Suppressor macrophage treated with lipopolysaccharide for 4 hours (primary cell): Measurements from ENCODE around the gene ATP2B3.

ENCODE experiments used
- DNase-seq: peaks from one replicate; pipeline ENCODE4 v3.0.0-alpha.2; 2020

Gene ATP2B3

DNA sequence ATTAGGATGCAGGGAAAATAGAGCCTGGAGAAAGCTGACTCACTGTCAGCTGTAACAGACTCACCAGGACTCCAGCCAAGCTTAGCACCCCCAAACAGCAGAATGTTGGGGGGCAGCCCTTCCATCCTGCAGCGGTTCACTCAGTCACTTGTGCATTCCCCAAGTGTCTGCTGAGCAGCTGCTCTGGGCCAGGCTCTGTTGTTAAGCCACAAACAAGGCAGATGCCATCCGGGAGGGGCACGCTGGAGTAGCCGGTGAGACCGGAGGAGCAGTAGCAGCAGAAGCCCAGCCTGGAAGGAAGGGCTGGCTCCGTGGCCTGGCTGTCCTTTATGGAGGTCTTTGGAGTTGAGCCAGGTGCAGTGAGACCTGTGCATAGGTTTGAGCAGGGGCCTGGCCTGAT is 59.5 kb downstream of the ATP2B3 start:
- no peak for DNase-seq

DNA sequence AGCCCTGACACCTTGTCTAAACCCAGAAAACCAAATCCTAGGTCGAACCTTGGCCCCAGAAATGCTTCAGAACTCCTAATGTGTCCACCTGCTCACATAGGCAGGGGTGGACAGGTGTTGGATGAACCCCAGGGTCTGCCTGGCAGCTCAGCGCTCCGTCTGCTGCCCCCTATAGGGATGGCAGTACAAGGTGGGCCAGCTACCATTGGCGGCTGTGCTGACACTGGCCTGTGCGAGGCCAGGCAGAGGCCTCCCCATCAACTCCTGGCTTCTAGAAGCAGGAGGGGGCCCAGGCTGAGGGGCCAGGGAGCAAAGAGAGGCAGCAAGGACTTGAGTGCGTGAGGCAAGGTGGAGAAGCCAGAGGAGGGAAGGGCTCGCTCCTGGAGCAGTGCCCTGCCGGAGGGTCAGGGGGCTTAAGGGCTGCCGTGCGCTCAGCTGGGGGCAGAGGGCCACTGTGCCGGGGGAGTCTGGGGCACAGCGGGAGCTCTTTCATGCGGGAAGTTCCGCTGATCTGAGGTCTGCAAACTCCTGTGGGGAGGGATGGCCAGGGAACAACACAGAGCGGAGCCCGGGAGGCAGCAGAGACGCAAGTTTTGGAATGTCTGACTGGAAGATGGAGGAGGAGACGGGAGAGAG is 60.9 kb downstream of the ATP2B3 start:
- DNase-seq, result no peak

DNA sequence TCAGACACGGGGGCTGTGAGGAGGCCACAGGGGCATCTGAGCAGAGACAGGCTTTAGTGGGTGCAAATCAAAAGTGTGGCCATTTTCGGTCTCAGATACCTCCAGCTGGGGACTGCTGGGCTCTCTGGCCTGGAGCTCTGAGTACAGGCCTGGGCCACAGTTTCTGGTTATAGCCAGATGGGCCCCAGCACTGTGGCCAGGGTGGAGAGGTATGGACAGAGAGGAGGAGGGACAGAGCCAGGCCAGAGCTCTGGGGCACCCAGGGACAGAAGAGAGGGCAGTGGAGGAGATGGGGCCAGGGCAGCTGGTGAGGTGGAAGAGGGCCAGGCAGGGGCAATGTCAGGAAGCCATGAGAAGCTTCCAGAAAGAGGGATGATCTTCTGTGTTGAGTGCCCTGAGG is 61.4 kb downstream of the ATP2B3 start:
- no peak for DNase-seq

DNA sequence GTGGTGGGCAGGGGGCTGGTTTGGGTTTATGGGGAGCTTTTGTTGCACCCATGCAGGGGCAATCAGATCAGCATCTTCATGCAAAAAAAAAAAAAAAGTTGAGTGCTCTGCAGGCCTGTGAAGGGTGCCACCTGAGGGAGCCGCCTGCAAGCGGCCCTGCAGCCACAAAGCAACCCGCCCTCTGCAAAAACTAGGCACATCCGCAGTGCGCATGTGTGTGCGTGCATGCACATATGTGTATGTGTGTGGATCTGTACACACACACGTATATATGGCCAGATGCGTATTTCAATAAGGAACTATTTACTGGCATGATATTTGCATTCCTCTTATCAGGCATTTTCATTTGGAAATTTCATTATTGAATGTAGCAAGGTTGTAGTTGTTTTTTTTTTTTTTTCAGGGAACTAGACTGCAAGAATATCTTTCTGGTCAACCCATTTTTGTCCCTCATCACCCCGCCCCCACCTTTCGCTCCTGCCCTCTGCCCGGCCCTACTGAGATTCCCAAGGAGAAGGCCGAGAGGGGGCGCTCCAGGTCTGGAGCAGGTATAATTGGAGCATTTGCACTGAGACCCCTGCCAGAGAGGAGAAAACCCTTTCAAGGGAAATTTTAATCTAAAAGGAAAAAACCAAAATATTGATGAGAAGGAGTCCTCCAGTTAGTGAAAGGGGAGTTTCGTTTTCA is 63.4 kb downstream of the ATP2B3 start:
- no peak for DNase-seq

DNA sequence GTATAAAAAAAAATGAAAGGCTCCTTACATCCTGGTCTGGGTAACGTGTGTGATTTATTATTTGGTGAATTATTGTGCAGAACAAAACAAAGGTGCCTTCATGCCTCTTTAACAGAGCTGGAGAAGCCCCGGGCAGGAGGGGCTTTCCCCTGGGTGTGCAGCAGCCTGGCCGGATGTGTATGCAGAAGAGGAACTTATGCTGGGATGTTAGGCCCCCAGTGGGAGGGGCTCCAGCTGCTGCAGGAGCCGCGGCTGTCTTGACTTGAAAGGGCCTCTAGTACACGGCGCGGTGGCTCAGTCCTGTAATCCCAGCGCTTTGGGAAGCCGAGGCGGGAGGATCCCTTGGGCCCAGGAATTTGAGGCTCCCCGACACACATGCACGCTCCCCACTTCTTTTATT is 65.5 kb downstream of the ATP2B3 start:
- DNase-seq, result peak; percentile 63

DNA sequence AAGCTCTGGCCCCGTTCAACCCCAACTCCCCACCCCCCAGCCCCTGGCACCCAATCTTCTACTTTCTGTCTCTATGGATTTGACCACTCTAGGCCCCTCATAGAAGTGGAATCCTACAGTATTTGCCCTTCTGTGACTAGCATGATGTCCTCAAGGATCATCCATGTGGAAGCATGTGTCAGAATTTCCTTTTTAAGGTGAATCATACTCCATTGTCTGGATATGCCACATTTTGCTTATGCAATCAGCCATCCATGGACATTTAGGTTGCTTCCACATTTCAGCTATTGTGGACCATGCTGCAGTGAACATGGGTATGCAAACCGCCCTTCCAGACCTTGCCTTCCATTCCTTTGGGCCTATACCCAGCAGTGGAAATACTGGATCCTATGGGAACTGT is 66.0 kb downstream of the ATP2B3 start:
- peak; percentile 9 for DNase-seq

DNA sequence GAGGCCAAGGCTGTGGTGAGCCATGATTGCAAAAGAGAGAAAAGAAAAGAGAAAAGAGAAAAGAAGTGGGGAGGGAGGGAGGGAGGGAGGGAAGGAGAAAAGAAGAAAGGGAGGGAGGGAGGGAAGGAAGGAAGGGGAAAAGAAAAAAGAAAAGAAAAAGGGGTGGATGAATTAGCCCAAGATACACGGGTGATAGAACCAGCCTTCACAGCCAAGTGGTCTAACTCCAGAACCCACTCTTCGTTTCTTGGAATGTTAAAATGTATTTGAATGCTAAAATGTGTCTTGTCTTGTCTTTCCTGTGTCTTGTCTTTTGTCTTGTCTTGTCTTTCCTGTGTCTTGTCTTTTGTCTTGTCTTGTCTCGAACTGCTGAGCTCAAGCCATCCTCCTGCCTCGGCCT is 68.4 kb downstream of the ATP2B3 start:
- no peak for DNase-seq

DNA sequence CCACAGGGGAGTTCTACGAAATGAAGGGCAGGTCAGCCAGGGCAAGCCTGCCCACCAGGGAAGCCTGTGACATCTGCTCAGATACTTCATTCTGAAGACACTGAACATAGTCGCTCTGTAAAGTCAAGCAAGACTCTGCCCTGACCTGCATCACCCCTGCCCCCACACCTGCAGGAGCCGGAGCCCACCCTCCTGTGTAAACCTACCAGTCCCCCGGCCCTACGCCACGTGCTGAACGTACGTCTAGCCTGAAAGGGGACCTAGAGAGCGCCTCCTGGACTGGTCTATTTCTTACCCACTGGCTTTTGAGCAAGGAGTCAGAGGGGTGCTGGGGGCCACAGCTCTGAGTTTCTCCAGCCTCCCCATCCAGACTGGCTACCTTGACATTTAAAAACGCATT is 69.9 kb downstream of the ATP2B3 start:
- DNase-seq, result no peak

DNA sequence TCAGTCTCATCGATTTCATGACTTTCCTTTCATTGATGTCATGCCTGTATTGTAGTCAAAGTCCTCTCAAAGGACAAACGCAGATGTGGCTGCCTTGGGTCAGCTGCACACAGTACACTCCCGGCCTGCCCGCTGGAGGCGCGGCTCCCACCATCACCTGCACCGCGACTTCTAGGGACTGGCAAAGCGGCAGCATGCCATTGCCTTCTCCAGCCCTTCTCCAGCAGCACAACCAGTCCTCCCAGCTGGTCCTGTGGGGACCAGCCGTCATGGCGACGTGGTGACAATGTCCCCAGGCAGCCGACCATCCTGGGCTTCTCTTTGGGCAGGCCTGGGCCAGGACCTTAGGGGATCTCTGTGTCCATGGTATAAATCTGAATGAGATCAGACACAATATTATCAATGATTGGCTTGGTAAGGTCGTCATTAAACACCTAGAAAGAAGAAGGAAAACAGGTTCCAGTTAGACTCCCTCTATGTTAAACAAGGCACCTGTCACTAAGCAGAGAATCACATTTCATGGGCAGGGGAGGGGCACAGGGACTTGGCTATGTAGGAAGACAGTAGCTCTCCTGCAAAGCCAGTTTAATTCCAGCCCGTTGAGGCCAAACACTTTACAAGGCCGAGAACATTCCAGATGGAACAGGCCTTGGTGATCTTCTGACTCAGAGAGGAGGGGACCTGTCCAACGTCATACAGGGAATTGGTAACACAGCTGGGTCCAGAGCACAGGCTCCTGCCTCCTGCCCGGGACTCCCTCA is 70.8 kb downstream of the ATP2B3 start:
- DNase-seq, result no peak

DNA sequence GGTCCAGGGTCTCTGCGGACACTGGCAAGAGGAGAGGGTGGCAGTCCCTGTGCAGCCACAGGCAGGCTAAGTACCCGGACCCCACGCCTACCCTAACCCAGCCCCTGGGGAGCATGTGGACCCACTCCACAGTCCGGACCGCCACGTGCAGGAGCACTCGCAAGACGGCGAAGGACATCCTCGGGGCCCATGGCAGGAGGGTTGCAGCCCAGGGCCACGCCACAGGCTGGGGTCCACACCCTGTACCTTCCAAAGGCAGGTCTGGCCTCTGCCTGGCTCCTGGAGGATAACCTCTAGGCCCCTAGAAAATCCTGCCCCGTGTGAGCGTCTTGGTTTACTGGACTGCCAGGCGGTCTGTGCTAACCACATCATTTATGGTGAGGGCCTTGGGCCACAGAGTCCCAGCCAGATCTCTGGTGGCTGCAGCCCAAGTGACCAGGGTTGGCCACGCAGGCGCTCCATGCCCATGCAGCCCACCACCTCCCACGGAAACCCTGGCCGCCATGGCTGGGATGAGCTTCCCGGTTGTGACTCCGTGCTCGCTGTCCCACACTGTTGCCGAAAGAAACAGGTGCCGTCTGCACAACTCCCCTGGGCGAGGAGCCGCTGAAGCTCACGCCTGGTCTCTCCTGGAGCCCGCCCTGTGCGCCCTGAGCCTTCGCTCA is 71.5 kb downstream of the ATP2B3 start:
- DNase-seq, result no peak

DNA sequence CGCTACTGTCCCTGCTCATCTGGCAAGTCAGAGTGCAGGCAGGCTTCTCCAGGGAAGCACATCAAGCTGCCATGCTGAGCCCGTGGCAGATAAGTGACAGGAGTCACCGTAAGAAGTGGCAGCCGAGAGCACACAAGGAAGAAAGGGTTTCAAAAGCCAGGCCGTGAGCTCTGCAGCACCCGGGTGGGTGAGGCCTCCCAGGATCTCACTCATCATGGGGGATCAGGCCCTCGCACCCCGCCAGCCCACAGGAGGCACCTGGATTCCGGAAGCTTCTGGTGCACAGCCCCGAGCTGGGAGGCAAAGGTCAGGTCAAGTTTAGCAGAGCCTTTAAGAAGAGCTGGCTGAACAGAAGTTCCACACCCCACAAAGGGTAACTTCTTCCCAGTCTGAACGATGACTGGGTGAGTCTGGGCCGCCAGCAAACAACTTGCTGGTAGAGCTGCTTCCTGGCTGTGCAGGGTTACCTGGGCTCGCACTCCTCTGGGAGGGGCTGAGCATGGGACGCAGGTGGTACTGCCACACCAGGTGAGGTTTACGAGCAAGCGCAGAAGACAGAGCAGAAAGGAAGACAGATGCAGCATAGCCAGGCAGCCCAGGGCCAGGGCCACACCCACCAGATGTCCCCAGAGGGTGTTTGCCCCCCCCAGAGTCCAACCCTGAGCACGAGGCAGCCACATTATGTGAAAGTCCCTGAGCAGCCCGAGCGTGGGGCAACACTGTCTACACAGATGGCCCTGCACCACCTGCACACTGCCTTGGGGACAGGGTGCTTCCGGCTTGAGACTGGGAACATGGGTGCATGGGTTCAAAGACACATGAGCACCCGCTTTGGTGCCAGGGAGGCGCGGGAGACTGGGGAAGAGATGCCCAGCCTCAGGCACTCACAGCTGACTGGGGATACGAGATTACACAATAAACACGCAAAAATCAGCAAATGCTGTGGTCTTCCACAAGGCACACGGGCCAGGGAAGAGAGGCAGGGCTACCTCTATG is 73.8 kb downstream of the ATP2B3 start:
- no peak for DNase-seq

DNA sequence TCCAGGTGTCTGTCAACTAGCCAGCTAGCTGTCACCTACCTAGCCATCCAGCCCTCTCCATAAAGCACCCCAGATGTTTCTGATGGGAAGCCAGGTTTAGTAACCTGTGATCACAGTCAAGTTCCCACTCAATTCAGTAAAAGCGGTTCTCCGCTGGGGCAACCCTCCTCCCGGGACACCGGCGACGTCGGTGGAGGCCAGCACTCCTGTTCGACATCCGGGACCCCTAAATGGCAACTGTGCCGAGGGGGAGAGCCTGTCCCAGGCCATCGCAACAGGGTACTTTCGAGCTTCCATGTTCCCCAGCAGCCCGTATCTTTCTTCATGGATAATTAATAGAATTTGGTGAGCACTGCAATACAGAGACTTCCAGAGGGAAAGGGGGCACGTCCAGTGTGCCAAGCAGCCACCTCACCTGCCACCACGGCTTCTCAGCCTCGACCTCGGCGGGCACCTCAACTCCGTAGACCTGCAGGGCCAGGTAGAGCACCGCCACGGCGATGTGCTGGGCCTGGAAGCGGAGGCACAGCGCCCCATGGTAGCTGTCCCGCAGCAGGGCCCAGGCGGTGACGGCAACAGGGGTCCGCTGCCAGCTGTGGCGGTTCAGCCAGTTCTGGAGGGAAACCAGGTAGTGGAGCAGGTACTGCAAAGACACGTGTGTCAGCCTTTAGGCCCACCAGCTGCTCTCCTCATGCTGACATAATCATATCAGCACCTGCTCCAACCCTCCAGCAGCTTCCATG is 74.8 kb downstream of the ATP2B3 start:
- DNase-seq, result no peak

DNA sequence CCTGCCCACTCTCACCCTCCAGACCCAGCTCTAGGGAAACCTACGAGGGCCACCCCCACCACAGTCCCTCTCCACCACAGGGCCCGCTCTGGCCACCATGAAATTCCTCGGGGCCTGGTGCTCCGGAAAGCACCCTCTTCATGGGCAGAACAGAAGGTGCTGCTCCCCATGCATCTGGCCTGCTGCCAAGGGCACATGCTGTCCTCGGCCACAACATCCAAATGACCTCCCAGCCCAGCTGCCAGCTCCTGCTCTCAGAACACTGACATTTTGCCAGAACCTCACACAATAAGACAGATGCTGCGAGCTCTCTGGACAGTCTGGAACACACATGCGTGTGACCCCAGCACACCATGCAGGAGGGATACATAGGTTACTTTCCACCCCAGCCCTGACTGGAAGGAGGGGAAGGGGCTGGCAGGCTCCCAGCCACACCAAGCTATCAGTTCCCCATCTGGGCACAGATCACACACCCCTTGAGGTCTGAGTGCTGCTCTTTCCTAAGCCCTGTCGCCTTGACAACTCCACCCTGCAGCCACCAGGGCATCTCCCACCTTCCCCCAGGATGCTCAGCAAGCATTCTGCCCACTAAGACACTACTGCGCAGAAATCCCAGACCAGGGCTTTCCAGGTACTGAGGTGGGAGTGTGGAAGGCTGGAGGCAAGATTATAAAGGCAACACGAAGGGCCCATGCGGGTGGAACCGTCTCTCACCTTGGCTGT is 75.7 kb downstream of the ATP2B3 start:
- DNase-seq, result no peak

DNA sequence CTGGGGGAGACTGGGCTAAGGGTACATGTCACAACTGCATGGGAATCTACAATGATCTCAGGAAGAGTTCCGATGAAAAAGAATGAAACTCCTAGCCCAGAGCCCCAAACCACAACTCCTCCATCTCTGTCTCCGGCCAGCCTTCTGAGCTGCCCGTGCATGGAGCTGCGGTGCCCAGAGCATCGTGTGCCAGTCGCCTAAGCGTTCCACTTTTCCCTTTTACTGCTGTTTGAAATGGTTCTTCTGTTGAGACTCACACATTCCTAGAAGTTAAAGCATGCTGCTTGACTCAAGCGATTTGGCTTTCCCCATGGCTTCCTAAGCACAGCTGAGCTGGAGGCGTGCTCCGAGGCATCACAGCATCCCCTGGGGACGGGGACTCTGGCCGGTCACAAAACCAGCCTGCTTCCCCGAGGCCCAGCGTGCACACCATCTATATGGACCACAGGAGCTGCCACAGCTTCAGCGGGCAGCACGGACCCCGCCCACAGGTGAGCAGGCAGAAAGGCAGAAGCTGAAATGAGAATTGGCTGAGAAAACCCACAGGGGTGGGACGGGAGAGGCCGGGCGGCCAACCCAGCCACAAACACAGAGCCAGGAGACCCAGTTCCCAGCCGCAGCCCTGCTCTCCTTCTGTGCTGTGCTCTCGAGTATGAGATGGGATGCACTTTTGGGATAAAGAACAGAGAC is 76.5 kb downstream of the ATP2B3 start:
- no peak for DNase-seq

DNA sequence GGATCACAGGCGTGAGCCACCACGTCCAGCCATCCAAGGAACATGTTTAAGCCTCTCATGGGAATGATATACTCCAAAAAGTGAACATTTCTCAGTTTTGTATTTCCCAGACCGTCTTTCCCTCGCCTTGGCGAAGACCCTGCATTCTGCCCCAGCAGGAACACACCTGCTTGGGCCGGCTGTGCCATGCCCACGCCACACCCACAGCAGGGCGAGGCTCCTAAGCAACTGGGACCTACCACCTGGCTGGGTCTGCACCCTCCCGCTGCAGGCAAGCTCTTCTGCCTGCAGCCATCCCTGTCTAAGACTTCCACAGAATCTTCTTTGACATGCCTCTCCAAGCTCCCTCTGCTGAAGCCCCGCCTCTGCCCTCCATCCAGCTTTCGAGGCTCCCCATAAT is 77.9 kb downstream of the ATP2B3 start:
- no peak for DNase-seq

DNA sequence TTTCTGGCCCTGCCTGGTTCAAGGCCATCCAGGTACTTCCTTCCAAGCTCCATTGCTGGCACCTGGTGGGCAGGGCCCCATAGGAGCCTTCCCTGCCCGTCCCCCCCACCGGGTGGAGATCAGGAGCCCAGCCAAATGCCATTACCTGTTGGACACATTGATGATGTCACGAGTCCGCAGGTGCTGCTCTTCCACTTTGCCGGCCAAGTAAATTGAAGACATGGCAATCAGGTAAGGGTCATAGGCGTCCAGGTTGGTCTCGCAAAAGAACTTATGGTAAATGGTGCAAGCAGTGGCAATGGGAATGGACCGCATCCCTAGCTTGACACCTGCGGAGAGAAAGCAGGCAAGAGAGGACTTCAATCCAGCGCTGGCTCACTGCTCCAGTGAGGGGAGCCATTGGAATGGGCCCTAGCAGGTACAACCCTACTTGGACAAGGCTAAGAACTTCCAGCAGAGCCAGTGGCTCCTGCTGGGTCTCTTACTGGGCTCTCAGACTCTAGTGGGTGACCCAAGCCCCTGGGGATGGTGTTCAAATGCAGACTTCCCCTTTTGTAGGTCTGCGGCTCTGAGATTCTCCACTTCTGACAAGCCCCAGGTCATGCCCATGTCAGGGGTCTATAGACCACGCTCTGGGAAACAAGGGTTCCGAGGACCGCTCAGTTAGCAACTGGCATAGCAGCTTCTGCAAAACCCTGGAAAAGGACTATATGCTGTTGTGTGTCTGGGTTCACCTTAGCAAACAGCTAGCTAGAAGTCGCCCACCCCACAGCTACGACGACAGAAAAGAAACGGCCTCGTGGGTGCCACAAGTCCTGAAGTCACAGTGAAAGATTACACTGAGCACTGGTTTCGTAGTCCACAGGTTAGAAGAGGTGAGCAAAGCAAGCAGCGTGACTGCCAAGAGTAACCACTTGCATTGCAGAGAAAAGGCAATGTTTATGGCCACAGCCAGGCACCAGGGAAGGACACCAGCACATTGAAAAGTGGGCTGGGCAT is 78.7 kb downstream of the ATP2B3 start:
- no peak for DNase-seq

DNA sequence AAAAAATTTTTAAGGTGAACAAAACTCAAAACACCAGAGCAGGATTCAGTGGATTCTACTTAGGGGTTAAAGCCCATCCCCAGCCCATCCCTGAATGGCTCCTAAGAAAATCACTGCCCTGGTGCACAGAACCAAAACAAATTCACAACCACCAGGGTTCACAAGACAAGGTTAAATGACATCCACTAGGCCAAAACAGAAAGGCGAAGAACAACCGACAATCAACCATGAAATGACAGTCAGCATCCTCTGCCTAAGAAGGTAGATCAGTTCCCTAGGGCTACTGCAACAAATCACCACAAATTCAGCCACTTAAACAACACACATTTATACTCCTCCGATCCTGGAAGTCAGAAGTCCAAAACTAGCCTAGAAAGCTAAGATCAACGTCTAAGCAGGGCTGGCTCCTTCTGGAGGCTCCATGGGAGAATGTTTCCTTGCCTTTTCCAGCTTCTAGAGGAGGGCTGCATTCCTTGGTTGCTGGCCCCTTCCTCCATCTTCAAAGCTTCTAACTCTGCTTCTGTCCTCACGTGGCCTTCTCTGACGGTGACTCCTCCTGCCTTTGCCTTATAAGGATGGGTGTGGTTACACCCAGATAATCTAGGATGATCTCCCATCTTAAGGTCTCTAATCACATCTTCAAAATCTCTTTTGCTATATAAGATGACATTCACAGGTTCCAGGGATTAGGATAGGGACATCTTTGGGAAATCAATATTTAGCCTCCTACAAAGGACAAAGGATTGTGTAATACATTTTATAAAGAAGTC is 79.7 kb downstream of the ATP2B3 start:
- no peak for DNase-seq

DNA sequence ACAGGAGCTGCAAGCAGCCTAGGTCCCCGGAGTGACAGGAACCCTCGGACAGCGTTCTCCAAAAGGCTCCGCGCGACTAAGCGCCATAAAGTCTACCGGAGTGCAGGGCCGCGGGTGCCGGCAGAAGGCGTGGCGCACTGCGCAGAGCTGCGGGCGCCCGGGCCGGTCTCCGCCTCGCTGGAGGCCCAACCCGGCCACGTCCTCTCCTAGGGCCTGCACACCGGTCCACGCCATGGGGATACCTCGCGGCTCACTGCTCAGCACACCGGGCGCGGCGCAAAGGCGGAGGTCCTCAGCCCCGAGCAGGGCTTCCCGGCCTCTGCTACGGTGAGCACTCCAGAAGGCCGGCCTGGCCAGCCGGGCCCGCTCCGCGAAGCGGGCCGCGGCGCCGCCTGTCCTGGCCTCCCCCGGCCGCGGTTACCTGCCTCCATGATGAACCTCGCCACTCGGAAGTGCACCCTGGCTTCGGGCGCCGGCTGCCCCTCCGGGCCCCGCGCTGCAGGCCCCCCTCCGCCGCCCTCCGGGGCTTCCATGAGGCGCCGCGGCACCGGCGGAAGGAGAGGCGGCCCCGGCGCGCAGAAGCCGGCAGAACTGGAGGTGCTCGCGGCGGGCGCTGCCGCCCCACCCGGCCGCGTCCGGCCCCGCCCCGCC is 81.2 kb downstream of the ATP2B3 start, which contains the start of gene CCNQ:
Gene CCNQ, minus strand, starts transcription at position 599 of the 651 bp plus-strand sequence. Its CDS starts 66 bp downstream, at position 533.
- DNase-seq, result peak; percentile 18
